CD4-positive, alpha-beta T cell treated with Interleukin-10 for 1 hour (primary cell): ENCODE results near the gene DCAF5.
"Not testable (repeated sequence)": the region's sequence is repeated elsewhere in the genome, so short reads cannot be mapped to it uniquely, and the experiment has no call there.

Experiments
- DNase-seq: peaks from one replicate; pipeline ENCODE4 v3.0.0-alpha.2; 2020

Gene DCAF5

GRCh38 chr14:69038455-69039287, 114.2 kb downstream of the DCAF5 start:
- no peak for DNase-seq

GRCh38 chr14:69037790-69038454, 115.0 kb downstream of the DCAF5 start:
- no peak for DNase-seq

GRCh38 chr14:69036757-69037506, 116.0 kb downstream of the DCAF5 start:
- no peak for DNase-seq

DNA sequence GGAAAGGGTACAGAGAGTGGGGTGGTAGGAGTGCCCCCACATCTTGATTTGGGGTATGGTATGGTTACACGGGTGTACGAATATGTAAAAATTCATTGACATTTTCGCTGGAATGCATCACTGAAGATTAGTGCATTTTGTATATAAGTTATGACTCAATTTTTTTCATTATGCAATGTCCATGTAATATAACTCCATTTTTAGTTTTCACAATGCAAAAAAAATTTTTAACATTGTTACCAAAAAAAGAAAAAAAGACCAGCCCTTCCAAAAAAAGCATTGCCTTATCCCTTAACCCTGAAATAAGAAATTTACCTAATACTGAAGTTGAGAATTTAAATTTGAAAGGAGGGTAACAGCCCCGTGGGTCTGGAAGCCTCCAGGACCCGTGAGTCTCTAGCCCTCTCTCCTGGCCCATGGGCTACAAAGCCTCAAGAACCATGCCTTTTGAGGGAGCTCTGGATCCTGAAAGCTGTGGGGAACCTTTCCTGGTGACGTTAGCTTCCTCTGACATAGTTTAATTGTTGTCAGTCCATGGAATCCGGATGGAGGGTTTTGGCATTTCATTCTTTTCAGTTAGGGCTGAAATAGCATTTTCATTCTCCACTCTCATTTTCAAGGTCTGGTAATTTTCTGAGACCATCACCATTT, 118.2 kb downstream of the DCAF5 start:
- DNase-seq, result no peak

- DNase-seq, result no peak
These were observed 125.5 kb downstream of the DCAF5 start for GRCh38 chr14:69027242-69027913.

DNA sequence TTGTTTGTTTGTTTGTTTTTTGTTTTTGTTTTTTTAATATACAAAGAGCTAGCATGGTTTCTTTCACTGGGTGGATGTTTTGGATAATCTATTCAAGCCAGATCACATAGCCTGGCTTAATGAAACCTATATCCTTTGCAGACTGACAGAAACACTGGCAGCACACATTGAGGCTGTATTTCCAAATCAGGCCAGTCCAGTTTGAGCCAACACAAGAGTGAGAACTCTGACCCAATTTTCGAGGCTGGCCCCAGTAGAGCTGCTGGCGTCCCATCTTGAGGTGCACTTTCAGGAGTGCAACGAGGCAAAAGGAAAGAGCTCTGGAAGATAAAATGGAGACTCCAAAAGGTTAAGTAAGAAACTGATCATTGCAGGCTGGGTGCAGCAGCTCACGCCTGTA, 129.9 kb downstream of the DCAF5 start:
- DNase-seq, result no peak

DNA sequence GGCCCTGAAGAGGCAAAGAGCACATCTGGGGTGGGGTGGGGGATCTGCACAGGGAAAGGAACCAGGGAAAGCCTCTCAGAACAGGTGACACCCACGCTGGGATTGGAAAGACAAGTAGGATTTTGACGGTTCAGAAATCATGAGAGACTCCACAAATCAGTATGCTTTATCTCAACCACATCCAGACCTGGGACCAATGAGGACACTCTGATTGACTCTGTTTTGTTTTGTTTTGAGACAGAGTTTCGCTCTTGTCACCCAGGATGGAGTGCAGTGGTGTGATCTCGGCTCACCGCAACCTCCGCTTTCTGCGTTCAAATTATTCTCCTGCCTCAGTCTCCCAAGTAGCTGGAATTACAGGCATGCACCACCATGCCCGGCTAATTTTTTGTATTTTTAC, 130.8 kb downstream of the DCAF5 start:
- not testable (repeated sequence) for DNase-seq

GRCh38 chr14:69017706-69018105, 135.2 kb downstream of the DCAF5 start:
- DNase-seq, result no peak

- no peak for DNase-seq
These were observed 138.1 kb downstream of the DCAF5 start for GRCh38 chr14:69014829-69015259.

- no peak for DNase-seq
These were observed 138.8 kb downstream of the DCAF5 start for GRCh38 chr14:69013943-69014782.

DNA sequence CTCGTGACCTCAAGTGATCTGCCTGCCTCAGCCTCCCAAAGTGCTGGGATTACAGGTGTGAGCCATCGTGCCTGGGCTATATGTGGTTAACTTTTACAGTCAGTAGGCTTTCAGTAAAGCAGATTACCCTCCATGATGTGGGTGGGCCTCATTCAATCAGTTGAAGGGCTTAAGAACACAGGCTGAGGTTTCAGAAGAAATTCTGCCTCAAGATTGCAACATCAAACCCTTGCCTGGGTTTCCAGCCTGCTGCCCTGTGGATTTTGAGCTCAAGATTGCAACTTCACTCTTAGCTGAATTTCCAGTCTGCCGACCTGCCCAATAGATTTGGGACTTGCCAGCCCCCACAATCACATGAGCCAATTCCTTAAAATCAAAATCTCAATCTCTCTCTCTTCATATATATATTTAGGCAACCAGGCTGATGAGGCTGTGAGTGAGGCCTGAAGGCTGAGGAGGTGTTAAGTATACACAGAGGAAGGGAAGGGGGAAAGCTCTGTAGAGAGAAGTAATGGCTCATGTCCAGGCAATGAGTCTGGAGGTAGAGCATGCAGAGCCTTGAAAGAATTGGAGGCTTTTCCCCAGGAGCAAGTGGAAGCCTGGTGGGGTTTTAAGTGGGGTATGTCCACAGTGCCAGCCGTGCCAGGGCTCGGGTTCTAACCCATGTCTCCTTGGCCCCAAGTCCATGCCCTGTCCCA, 140.5 kb downstream of the DCAF5 start:
- DNase-seq, result no peak

- no peak for DNase-seq
These were observed 142.3 kb downstream of the DCAF5 start for GRCh38 chr14:69010648-69011047.

GRCh38 chr14:69008421-69008884, 144.5 kb downstream of the DCAF5 start:
- no peak for DNase-seq

GRCh38 chr14:69006346-69006745, 146.6 kb downstream of the DCAF5 start:
- DNase-seq, result no peak

- no peak for DNase-seq
These were observed 147.3 kb downstream of the DCAF5 start for GRCh38 chr14:69005432-69006148.

- DNase-seq, result no peak
These were observed 148.0 kb downstream of the DCAF5 start for GRCh38 chr14:69004731-69005431.

GRCh38 chr14:69003626-69004025, 149.3 kb downstream of the DCAF5 start:
- DNase-seq, result no peak

DNA sequence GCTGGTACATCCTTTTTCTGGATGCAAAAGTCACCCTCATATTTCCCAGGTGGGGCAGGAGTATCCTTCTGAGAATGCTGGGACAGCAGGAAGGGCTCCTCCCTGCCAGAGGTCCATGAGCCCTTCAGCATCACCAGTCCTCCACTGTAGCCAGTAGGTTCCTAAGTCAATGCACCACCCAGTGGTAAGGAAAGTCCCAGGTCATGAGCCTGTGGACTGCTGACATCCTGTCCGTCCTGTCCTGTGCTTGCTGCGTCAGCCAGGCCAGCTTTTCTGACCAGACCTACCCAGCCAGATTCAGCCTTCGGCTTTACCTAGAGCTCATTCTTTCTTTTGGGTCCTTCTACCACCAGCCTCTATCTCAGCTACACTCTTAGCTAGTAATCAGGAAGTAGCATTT, 150.8 kb downstream of the DCAF5 start:
- peak; percentile 19 for DNase-seq

- no peak for DNase-seq
These were observed 151.5 kb downstream of the DCAF5 start for GRCh38 chr14:69001375-69001774.
